SK-N-SH (cell line): ENCODE results near the gene PERCC1. TPM values are rescaled to one million over a fixed set of nuclear protein-coding genes. Genes with fewer than 3 reads are reported as not detected.

Experiments used
- CTCF ChIA-PET: fragments of 300-600, 350-600 bp; formaldehyde crosslinking; extraction: SDS; loops from one replicate; lab custom pipeline; 2021; lab: Yijun Ruan, JAX
- POLR2A ChIA-PET: fragments of 350-600 bp; sonication (Branson Sonifier 250); formaldehyde crosslinking; extraction: SDS; loops from one replicate; lab custom pipeline; 2020; ENCODE audit warnings: antibody characterized with exemption, inconsistent platforms; lab: Yijun Ruan, JAX
- DNase-seq: peaks from one replicate; pipeline ENCODE4 v3.0.0; 2012
- H2AFZ ChIP-seq: fragments of 200-600 bp; sonication (generic); 2 replicates; pipeline ENCODE4 v1.8.1; 2016; ENCODE audit warnings: antibody characterized with exemption, mild to moderate bottlenecking, low read depth
- H3F3A ChIP-seq: fragments of 200-600 bp; sonication (generic); replicated peaks from 2 replicates; pipeline ENCODE3; 2016; ENCODE audit warnings: antibody characterized with exemption, mild to moderate bottlenecking; ENCODE audit not compliant: insufficient read depth
- H3K27ac ChIP-seq, 2 experiments: fragments of 200-500 bp in 1 of 2; fragments of 200-600 bp in 1 of 2; sonication (Bioruptor generic) in 1 of 2; sonication (generic), shearing (Covaris generic) in 1 of 2; 2 replicates each; pipeline versions ENCODE4 v1.5.1 to v1.6.1; 2014 to 2016; ENCODE audit warnings: low read depth in 2 of 2, inconsistent platforms in 1 of 2, low read length in 1 of 2, mild to moderate bottlenecking in 1 of 2, mixed read lengths in 1 of 2
- H3K27me3 ChIP-seq: fragments of 200-600 bp; sonication (generic), shearing (Covaris generic); 2 replicates; pipeline ENCODE4 v1.6.1; 2016; ENCODE audit warnings: mixed run types; ENCODE audit not compliant: insufficient read depth
- H3K36me3 ChIP-seq, 2 experiments: fragments of 200-500 bp in 1 of 2; fragments of 200-600 bp in 1 of 2; sonication (Bioruptor generic) in 1 of 2; sonication (generic) in 1 of 2; replicated peaks in 1 of 2; 2 replicates each; pipeline versions ENCODE3 to v1.5.1; 2014 to 2016; ENCODE audit warnings: low read length in 1 of 2, mild to moderate bottlenecking in 1 of 2; ENCODE audit not compliant: insufficient read depth in 2 of 2, control insufficient read depth in 1 of 2
- H3K4me1 ChIP-seq, 2 experiments: fragments of 200-500 bp in 1 of 2; fragments of 200-600 bp in 1 of 2; sonication (Bioruptor generic) in 1 of 2; sonication (generic), shearing (Covaris generic) in 1 of 2; 2 replicates each; pipeline versions ENCODE4 v1.5.1 to v1.6.1; 2014 to 2016; ENCODE audit warnings: low read depth in 1 of 2, low read length in 1 of 2, mixed run types in 1 of 2; ENCODE audit not compliant: insufficient read depth in 2 of 2, control insufficient read depth in 1 of 2
- H3K4me2 ChIP-seq: fragments of 200-600 bp; sonication (generic), shearing (Covaris generic); 2 replicates; pipeline ENCODE4 v1.6.1; 2017; ENCODE audit warnings: mixed run types
- H3K4me3 ChIP-seq, 2 experiments: fragments of 200-500 bp in 1 of 2; fragments of 200-600 bp in 1 of 2; sonication (Bioruptor generic) in 1 of 2; sonication (generic), shearing (Covaris generic) in 1 of 2; 2 replicates each; pipeline versions ENCODE4 v1.5.1 to v1.8.1; 2014 to 2016; ENCODE audit warnings: low read depth in 2 of 2, inconsistent platforms in 1 of 2, low read length in 1 of 2, mild to moderate bottlenecking in 1 of 2, mixed read lengths in 1 of 2, moderate library complexity in 1 of 2
- H3K79me2 ChIP-seq: fragments of 200-600 bp; sonication (generic); 2 replicates; pipeline ENCODE4 v1.8.1; 2017; ENCODE audit warnings: mild to moderate bottlenecking; ENCODE audit not compliant: insufficient read depth
- H3K9ac ChIP-seq: fragments of 200-600 bp; sonication (generic); 2 replicates; pipeline ENCODE4 v1.6.1; 2017; ENCODE audit warnings: mixed run types
- H3K9me2 ChIP-seq: fragments of 200-600 bp; sonication (generic); 2 replicates; pipeline ENCODE4 v1.6.1; 2017; ENCODE audit warnings: mixed run types
- H3K9me3 ChIP-seq: fragments of 200-600 bp; sonication (generic); 2 replicates; pipeline ENCODE4 v1.6.1; 2017; ENCODE audit warnings: mixed run types, mild to moderate bottlenecking, moderate library complexity
- H4K20me1 ChIP-seq: fragments of 200-600 bp; sonication (generic); 2 replicates; pipeline ENCODE4 v1.6.1; 2017; ENCODE audit warnings: mild to moderate bottlenecking, mixed run types; ENCODE audit not compliant: insufficient read depth
- CHD2 ChIP-seq: fragments of 150-350 bp; IDR thresholded peaks from 2 replicates; pipeline ENCODE4 v1.6.1; 2018; ENCODE audit warnings: low read length; ENCODE audit not compliant: partially characterized antibody
- FOSL2 ChIP-seq: IDR thresholded peaks from 2 replicates; pipeline ENCODE4 v1.4.0; 2012; ENCODE audit warnings: low read depth, mild to moderate bottlenecking, moderate library complexity, borderline replicate concordance
- JUND ChIP-seq: IDR thresholded peaks from 2 replicates; pipeline ENCODE4 v1.4.0; 2012
- NRF1 ChIP-seq: IDR thresholded peaks from 2 replicates; pipeline ENCODE4 v1.6.1; 2012; ENCODE audit warnings: low read depth, mild to moderate bottlenecking, low read length
- RAD21 ChIP-seq: IDR thresholded peaks from 2 replicates; pipeline ENCODE4 v1.6.1; 2012; ENCODE audit warnings: mild to moderate bottlenecking, low read length
- RFX5 ChIP-seq: IDR thresholded peaks from 2 replicates; pipeline ENCODE4 v1.6.1; 2012; ENCODE audit warnings: mild to moderate bottlenecking, improper control_type of control experiment, low read length
- RXRA ChIP-seq: IDR thresholded peaks from 2 replicates; pipeline ENCODE4 v1.4.0; 2012; ENCODE audit warnings: low read depth, mild to moderate bottlenecking, borderline replicate concordance
- SIN3A ChIP-seq: IDR thresholded peaks from 2 replicates; pipeline ENCODE4 v1.6.1; 2012; ENCODE audit warnings: low read depth, mild to moderate bottlenecking, low read length, moderate library complexity, borderline replicate concordance
- WGBS: methylation state at CpG from one replicate; pipeline ENCODE4 v1.1.6; 2017; ENCODE audit warnings: low lambda C conversion rate; 5-methylcytosine and 5-hydroxymethylcytosine counted together
- polyA plus RNA-seq, 3 experiments: library from polyadenylated mRNA; depleted of rRNA; stranded (reverse); fragments of >200 nt; gene quantifications; 2 replicates each; pipeline ENCODE4 v1.2.3, GENCODE V29; 2012
- TF ChIP-seq, protein P1 (sequence below): IDR thresholded peaks from 2 replicates; pipeline ENCODE4; 2012
- TF ChIP-seq, protein P2 (sequence below): fragments of 150-350 bp; IDR thresholded peaks from 2 replicates; pipeline ENCODE4 v1.6.1; 2017; ENCODE audit warnings: antibody characterized with exemption, low read length, low read depth, borderline replicate concordance
- TF ChIP-seq, protein P3 (sequence below): fragments of 200-600 bp; sonication (generic); IDR thresholded peaks from 2 replicates; pipeline ENCODE4 v1.6.1; 2017; ENCODE audit warnings: antibody characterized with exemption, mild to moderate bottlenecking, moderate library complexity
- TF ChIP-seq, protein P4 (sequence below): IDR thresholded peaks from 2 replicates; pipeline ENCODE4 v1.4.0; 2012; ENCODE audit warnings: low read depth, borderline replicate concordance

PERCC1 gene
- polyA plus RNA-seq, 1 of the 3 experiments (the other 2 are of a cell fraction): not detected

DNA sequence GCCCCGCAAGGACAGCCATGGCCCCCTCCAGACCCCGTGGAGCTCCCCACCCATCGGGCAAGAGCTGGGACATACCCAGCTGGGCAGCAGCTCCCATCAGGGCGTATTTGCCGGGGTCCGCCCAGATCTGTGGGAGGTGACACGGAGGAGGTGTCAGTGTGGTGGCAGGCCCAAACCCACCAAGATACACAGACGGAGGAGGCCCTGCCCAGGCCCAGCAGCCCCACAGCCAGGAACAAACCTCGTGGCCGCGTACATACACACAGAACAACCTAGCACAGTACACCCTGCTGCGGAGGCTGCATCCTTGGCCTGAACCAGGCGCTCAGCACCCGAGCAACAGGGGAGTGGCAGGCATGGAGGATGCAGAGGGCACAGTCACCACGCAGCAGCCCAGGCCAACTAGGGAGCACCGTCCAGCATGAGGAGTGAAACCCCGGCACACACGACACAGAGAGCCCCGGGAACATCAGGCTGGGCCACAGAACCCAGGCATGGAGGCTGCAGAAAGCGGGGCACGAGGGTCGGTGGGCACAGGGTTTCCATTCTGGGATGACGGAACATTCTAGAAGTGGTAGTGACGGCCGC is 18.4 kb downstream of the PERCC1 start:
- WGBS: 88% methylated on average over 16 of the region's 25 CpGs
- H3F3A ChIP-seq: no peaks in the 10 kb centered on the region

DNA sequence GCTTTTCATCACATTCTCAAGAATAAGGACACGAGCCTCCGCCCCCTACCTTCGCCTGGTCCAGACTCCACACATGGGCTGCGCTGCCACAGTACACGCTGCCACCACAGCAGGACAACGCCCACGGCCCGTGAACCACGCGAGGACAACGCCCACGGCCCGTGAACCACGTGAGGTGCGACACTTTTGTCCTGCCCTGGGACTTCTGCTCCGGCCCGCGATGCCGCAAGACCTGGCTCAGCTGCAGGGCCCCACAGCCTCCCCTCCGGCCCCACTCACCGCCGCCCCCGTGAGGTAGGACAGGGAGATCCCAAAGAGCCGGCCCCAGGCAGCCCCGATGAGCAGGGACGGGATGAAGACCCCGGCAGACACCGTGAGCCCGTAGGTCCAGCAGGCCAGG is 19.3 kb downstream of the PERCC1 start:
- Histone ChIP-seq H3K9ac (no peak overlapping the region), H3K4me1 (no peaks in the 10 kb centered on the region), H3K79me2 (no peaks in the 10 kb centered on the region), H3K4me3 (no peak overlapping the region), H3K27me3 (no peaks in the 10 kb centered on the region), H3F3A (no peaks in the 10 kb centered on the region), H3K36me3 (peaks cover 0 to 35% of the 10 kb centered on the region in 2 experiments), H2AFZ (no peak overlapping the region), H4K20me1 (no peaks in the 10 kb centered on the region), H3K9me3 (no peaks in the 10 kb centered on the region), H3K4me2 (no peak overlapping the region), H3K9me2 (no peaks in the 10 kb centered on the region), H3K27ac (no peak overlapping the region)
- POLR2A ChIA-PET: no interaction called here
- 96% methylated on average over 26 of the region's 29 CpGs for WGBS
- TF ChIP-seq RXRA: no peak
- no peak for TF ChIP-seq CHD2
- TF ChIP-seq NRF1: no peak
- TF ChIP-seq, protein P1, sequence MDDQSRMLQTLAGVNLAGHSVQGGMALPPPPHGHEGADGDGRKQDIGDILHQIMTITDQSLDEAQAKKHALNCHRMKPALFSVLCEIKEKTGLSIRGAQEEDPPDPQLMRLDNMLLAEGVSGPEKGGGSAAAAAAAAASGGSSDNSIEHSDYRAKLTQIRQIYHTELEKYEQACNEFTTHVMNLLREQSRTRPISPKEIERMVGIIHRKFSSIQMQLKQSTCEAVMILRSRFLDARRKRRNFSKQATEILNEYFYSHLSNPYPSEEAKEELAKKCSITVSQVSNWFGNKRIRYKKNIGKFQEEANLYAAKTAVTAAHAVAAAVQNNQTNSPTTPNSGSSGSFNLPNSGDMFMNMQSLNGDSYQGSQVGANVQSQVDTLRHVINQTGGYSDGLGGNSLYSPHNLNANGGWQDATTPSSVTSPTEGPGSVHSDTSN: no peak
- TF ChIP-seq, protein P2, sequence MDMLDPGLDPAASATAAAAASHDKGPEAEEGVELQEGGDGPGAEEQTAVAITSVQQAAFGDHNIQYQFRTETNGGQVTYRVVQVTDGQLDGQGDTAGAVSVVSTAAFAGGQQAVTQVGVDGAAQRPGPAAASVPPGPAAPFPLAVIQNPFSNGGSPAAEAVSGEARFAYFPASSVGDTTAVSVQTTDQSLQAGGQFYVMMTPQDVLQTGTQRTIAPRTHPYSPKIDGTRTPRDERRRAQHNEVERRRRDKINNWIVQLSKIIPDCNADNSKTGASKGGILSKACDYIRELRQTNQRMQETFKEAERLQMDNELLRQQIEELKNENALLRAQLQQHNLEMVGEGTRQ: no peak
- TF ChIP-seq, protein P3, sequence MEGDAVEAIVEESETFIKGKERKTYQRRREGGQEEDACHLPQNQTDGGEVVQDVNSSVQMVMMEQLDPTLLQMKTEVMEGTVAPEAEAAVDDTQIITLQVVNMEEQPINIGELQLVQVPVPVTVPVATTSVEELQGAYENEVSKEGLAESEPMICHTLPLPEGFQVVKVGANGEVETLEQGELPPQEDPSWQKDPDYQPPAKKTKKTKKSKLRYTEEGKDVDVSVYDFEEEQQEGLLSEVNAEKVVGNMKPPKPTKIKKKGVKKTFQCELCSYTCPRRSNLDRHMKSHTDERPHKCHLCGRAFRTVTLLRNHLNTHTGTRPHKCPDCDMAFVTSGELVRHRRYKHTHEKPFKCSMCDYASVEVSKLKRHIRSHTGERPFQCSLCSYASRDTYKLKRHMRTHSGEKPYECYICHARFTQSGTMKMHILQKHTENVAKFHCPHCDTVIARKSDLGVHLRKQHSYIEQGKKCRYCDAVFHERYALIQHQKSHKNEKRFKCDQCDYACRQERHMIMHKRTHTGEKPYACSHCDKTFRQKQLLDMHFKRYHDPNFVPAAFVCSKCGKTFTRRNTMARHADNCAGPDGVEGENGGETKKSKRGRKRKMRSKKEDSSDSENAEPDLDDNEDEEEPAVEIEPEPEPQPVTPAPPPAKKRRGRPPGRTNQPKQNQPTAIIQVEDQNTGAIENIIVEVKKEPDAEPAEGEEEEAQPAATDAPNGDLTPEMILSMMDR: no peak
- no peak for DNase-seq
- CTCF ChIA-PET: no interaction called here

More for the DNA sequence above, 18.4 kb downstream of the PERCC1 start:
- no peak overlapping the region for H3K27ac ChIP-seq
- no peaks in the 10 kb centered on the region for H3K79me2 ChIP-seq
- CTCF ChIA-PET: no interaction called here
- no peak overlapping the region for H3K4me3 ChIP-seq
- no peak overlapping the region for H3K9ac ChIP-seq
- peaks cover 0 to 27% of the 10 kb centered on the region in 2 experiments for H3K36me3 ChIP-seq
- TF ChIP-seq FOSL2 (no peak), RAD21 (no peak), JUND (no peak), RFX5 (no peak), SIN3A (no peak), NRF1 (no peak)
- TF ChIP-seq, protein P4, sequence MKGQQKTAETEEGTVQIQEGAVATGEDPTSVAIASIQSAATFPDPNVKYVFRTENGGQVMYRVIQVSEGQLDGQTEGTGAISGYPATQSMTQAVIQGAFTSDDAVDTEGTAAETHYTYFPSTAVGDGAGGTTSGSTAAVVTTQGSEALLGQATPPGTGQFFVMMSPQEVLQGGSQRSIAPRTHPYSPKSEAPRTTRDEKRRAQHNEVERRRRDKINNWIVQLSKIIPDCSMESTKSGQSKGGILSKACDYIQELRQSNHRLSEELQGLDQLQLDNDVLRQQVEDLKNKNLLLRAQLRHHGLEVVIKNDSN: no peak
- TF ChIP-seq, all 33 proteins: peak for 0
- no peaks in the 10 kb centered on the region for H3K9me3 ChIP-seq
- DNase-seq: no peak
- H4K20me1 ChIP-seq: no peaks in the 10 kb centered on the region
- no peaks in the 10 kb centered on the region for H3K27me3 ChIP-seq
- no peaks in the 10 kb centered on the region for H3K9me2 ChIP-seq
- no peak overlapping the region for H2AFZ ChIP-seq
- no peak overlapping the region for H3K4me2 ChIP-seq
- POLR2A ChIA-PET: no interaction called here
- no peaks in the 10 kb centered on the region for H3K4me1 ChIP-seq
